Stromal cell of bone marrow (primary cell): Measurements from ENCODE around the gene DDX1.
"Not testable (repeated sequence)": the region's sequence is repeated elsewhere in the genome, so short reads cannot be mapped to it uniquely, and the experiment has no call there.

Experiments used
- DNase-seq: peaks from one replicate; pipeline ENCODE4 v3.0.0-alpha.2; 2012; ENCODE audit warnings: low read depth

The DDX1 gene

DNA sequence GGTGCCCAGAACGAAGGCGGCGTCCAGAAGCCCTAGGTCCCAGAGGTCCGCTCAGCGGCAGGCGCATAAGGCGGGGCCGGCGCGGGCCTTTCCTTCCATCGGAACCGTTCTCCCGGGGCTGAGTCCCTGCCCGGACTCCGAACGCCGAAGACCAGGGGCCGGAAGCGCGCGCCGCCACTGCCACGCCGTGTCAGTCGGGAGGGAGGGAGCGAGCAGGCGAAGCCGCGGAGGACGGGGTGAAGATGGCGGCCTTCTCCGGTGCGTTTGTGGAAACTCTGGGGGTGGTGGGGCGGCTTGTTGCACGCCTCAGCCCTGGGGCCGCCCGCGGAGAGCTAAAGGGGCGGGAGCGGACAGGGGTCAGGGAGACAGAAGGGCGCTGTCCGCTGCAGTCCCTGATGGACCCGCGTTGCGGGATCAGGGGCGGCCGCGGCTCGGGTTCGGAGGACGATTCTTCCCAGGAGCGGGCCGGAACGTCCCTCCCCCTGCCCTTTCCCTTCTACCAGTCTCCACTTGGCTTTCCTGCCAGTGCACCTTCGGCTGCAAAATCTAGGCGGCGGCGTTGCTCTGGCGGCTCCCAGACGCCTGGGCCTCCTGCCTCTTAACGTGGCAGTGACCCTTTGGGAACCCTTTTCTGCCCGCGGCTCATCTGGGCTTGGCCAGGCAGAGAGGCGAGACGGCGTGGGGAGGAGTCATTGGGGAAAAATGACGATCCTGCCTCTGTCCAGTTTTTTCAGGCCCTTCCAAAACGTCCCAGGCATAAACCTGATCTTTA is at the start of gene DDX1:
Gene DDX1, plus strand, starts transcription at position 177 of the 772 bp plus-strand sequence. Its CDS starts 66 bp downstream, at position 243.
- DNase-seq, result peak; percentile 71

DNA sequence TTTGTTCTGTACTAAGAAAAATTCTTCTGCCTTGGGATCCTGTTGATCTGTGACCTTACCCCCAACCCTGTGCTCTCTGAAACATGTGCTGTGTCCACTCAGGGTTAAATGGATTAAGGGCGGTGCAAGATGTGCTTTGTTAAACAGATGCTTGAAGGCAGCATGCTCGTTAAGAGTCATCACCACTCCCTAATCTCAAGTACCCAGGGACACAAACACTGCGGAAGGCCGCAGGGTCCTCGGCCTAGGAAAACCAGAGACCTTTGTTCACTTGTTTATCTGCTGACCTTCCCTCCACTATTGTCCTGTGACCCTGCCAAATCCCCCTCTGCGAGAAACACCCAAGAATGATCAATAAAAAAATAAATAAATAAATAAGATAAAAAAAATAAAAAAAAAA is 49.4 kb upstream of the DDX1 start:
- not testable (repeated sequence) for DNase-seq

GRCh38 chr2:15543053-15543452 is 48.6 kb upstream of the DDX1 start:
- no peak for DNase-seq

- no peak for DNase-seq
Measured at GRCh38 chr2:15543541-15543940, 48.1 kb upstream of the DDX1 start.

GRCh38 chr2:15544227-15544626 is 47.4 kb upstream of the DDX1 start:
- DNase-seq, result no peak

DNA sequence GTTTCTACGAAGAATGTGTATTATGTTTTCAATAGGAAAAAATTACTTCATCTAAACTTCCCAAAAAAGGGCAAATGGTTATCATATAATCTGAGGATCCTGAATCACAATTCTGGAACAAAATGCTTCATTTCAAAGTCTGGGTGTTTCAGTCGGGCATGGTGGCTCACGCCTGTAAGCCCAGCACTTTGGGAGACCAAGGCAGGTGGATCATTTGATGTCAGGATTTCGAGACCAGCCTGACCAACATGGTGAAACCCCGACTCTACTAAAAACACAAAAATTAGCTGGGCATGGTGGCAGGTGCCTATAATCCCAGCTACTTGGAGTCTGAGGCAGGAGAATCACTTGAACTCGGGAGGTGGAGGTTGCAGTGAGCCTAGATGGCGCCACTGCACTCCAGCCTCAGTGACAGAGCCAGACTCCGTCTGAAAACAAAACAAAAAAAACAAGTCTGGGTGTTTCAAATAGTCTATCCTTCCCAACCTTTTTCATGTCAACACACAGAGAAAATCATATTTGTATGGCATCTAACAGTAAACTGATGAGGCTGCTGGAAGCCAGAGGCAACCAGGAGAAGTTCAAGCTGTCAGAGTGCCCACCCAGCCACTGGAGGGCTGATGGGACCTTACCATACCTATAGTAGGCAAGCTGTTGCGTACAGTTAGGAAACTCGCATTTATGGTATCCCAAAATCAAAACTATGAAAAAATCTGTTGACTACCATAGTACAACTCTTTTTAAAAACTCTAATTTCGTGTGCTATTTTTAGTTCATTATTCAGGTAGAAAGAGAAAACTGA is 45.2 kb upstream of the DDX1 start:
- DNase-seq, result no peak

DNA sequence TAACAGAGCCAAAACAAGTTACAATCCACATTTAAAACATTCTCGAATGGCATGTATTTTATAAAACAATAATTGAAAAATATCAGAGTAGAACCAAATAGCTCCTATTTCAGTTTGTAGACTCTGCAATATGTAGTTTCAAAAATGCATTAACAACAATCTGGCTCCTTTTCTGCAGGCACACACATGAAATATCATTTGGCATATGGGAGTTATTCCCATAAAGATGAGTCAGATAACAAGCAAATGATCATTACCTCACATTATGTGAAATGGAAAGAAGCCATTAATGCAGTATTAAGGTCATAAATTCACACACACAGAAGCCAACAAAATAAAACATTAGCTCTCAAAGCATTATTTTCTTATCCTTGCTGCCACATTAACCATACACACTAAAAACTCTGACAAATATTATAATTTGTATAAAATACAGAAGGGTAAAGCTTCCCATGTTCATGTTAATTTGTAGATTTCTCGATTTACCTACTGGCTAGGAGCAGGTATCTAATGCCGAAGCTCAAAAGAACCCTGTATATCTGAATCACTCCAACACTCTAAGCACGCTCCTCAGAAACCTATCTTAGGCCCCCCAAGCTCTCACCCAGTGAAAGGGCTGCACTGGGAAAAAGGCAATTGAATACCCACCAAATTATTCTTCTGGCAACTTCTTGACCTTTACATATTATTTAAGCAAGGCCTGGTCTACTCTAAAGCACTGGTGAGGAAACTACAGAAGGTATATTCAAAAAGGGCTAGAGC is 44.4 kb upstream of the DDX1 start:
- DNase-seq, result peak; percentile 14

DNA sequence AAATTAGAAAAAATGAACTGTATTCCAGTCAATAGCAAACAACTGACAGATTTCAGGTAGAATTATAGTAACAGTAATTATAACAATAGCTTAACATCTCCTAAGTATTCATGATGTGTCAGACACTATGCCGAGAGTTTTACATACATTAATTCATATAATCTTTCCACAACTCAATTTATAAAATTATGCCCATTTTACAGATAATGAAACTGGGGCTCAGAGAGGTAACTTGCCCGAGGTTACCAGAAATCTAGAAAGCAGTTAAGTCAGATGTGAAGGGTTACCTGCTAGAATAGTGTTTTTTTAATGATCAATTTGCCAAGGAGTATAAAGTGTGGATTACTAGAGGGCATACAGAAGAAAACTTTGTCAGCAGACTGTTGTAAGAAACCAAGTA is 42.7 kb upstream of the DDX1 start:
- DNase-seq, result no peak

- no peak for DNase-seq
Measured at GRCh38 chr2:15553519-15553918, 38.1 kb upstream of the DDX1 start.

DNA sequence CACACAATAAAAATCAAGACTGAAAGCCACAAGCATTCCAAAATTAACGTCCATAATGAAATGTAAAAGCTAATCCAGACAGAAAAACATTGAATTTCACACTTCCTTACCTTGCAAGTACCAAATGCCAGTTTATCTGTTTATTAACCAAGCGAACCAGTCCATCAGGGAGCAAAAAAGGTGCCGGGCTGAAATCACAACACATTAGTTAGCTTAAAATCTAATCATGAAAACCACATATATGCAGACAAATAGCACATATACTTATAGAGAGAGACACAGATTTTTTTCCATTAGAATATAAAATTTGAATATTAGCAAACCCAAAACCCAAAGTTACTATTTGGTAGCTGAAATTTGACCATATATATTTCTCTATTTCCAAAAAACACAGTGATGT is 37.7 kb upstream of the DDX1 start:
- no peak for DNase-seq

DNA sequence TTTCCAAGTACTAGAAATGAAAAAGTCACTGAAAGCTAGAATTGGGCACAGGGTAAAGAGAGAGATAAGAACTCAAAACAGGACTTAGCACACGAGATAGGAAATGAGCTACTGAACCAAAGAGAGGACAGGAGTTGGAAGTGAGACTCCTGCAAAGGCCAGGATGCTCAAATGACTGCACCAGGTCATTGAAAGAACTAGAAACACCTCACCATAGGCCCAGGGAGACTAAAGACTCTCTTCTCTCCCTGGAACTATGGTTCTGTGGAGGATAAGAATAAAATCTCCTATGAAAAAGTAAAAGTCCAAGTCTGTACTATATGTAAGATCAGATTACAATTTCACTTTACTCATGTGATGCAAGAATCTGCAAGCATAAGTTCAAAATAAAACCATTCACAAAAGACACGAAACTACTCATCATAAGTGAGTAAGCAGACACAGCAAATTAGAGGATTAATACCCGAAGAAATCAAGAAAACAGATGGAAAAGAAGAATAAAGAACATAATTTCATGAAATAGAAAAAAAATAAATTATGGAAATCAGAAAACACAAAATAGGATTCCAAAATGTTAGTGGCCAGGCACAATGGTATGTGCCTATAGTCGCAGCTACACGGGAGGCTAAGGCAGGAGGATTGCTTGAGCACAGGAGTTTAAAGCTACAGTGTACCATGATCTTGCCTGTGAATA is 37.0 kb upstream of the DDX1 start:
- peak; percentile 10 for DNase-seq

DNA sequence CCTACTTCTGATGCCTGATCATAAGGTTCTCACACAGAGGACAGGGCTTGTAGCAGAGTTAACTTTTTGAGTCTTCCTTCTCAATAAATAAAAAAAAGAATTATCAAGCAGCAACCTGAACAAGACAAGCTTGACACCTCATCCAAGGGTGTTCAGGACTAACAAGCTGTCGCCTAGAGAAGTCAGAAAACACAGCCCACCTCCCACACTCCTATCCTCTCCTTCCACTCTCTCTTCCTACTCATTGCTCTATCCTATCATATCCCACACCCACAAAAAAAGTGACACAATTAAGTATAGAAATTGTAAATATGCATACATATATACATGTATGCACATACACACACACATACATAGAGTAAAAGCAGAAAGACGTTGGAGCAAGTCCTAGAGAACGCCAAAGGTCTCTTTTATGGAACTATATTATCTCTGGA is 35.9 kb upstream of the DDX1 start:
- no peak for DNase-seq

DNA sequence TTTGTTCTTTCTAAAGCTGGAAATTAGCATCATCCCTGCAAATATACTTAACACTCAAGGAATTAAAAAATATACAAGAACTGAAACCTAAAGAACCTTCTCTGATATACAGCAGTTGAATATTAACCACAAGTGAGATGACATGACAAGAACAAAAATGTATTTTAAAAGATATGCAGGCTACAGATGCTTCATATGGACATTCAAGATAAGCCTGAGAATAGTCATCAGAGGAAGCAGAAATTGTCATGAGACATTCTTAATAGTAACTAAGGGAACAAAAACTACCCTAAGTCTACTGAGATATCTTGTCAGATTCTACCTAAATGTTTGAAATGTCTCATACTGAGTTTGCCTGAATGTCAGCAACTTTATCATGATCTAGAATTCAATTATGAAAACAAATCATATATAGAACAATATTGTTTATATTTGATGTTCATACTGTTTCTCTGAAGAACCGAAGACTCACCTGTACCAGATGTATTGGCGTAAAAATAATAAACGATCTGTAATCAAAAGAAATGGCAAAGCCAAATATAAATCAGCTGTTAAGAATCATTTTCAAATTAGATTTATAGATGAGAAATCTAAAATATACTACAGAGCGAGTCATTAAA is 35.2 kb upstream of the DDX1 start:
- DNase-seq, result no peak

GRCh38 chr2:15557887-15558311 is 33.8 kb upstream of the DDX1 start:
- no peak for DNase-seq

GRCh38 chr2:15559379-15560139 is 32.1 kb upstream of the DDX1 start:
- no peak for DNase-seq

GRCh38 chr2:15560140-15560987 is 31.3 kb upstream of the DDX1 start:
- no peak for DNase-seq

DNA sequence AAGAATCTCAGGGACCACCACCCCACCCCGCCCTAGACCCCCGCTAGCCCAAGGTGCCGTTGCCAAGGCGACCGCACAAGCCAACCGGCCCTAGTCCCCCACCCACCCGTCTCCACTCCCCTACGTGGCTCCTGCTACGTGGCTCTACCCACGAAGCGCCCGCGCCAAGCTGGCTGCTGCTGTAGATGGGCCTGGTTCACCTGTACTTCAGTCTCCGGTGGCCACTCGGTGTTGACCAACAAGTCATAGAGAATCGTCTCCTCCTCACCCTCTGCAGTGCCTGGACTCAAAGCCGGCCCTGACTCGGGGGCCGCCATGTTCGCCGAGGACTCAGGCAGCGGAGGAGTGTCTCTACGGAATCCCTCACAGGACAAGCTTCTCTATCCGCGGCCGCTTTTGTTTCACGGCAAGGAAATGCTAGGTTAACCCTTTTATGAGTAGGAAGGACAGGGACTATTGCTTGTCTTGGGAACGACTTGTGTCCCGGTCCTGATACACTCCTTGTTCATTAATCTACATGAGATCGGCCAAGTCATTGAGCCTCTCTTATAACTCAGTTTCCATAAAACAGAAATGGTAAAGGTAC is 30.6 kb upstream of the DDX1 start, which contains the start of gene NBAS:
Gene NBAS, minus strand, starts transcription at position 347 of the 586 bp plus-strand sequence. Its CDS starts 30 bp downstream, at position 317.
- peak; percentile 80 for DNase-seq

GRCh38 chr2:15561574-15562344 is 29.9 kb upstream of the DDX1 start:
- DNase-seq, result peak; percentile 20
